GM15510 (cell line): ENCODE measurements around the gene C16orf95.

ENCODE experiments used
- POLR2A ChIP-seq: IDR thresholded peaks from 3 replicates; pipeline ENCODE4 v1.6.1; 2011; ENCODE audit warnings: borderline replicate concordance; ENCODE audit not compliant: insufficient read length; ENCODE audit errors: extremely low read depth

Gene C16orf95

GRCh38 chr16:87350681-87351319 lies 33.6 kb upstream of the C16orf95 start:
- no peak for TF ChIP-seq POLR2A

- no peak for TF ChIP-seq POLR2A
These were observed 32.8 kb upstream of the C16orf95 start for GRCh38 chr16:87350031-87350430.

- no peak for TF ChIP-seq POLR2A
These were observed 31.5 kb upstream of the C16orf95 start for GRCh38 chr16:87348616-87349157.

GRCh38 chr16:87347932-87348615 lies 30.9 kb upstream of the C16orf95 start:
- no peak for TF ChIP-seq POLR2A

GRCh38 chr16:87346517-87347060 lies 29.4 kb upstream of the C16orf95 start:
- TF ChIP-seq POLR2A = no peak

GRCh38 chr16:87345726-87346424 lies 28.7 kb upstream of the C16orf95 start:
- no peak for TF ChIP-seq POLR2A

- TF ChIP-seq POLR2A = no peak
These were observed 27.9 kb upstream of the C16orf95 start for GRCh38 chr16:87344931-87345631.

GRCh38 chr16:87344165-87344930 lies 27.2 kb upstream of the C16orf95 start:
- TF ChIP-seq POLR2A = no peak

GRCh38 chr16:87343753-87344050 lies 26.5 kb upstream of the C16orf95 start:
- no peak for TF ChIP-seq POLR2A

GRCh38 chr16:87342978-87343752 lies 26.0 kb upstream of the C16orf95 start:
- TF ChIP-seq POLR2A = no peak

- no peak for TF ChIP-seq POLR2A
These were observed 25.3 kb upstream of the C16orf95 start for GRCh38 chr16:87342504-87342903.

GRCh38 chr16:87340198-87340597 lies 23.0 kb upstream of the C16orf95 start:
- no peak for TF ChIP-seq POLR2A

GRCh38 chr16:87339086-87339723 lies 22.0 kb upstream of the C16orf95 start:
- no peak for TF ChIP-seq POLR2A
